NB4 (cell line): ENCODE data around the gene MGMT.

ENCODE experiments used
- DNase-seq: peaks from one replicate; pipeline ENCODE4 v3.0.0; 2010; ENCODE audit warnings: low read depth
- H3K4me3 ChIP-seq: one replicate; pipeline ENCODE4 v1.5.1; 2011; ENCODE audit warnings: mild to moderate bottlenecking, low read depth, low read length, moderate library complexity
- MYC ChIP-seq: IDR thresholded peaks from 2 replicates; pipeline ENCODE4 v1.6.1; 2011; ENCODE audit warnings: low read depth, low read length
- POLR2A ChIP-seq: IDR thresholded peaks from 2 replicates; pipeline ENCODE4 v1.6.1; 2011; ENCODE audit warnings: mild to moderate bottlenecking; ENCODE audit not compliant: insufficient read length; ENCODE audit errors: extremely low read depth
- TF ChIP-seq, protein P1 (sequence below): IDR thresholded peaks from 2 replicates; pipeline ENCODE4 v1.6.1; 2011; ENCODE audit warnings: low read depth, low read length
- TF ChIP-seq, protein P2 (sequence below): IDR thresholded peaks from one replicate; pipeline ENCODE4 v1.5.1; 2012; ENCODE audit warnings: low read depth, low read length

Gene MGMT

DNA sequence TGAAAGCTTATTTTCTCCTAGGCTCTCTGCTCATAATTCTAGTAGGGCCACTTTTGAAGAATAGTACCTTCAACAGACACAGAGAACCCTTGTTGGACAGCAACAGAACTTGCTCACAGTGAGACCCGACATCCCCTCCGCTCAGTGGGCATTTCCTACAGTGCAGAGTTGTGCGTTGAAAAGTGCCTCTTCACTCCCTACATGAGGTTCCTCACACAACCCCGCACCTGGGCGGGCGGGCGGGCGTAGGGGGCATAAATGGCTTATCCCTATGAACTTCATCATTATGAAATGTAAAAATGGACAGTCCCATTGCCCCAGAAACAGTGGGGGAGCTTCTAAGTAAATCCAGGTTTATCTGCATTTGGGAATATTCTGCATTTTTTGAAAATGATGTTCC, 174.9 kb downstream of the MGMT start:
- H3K4me3 ChIP-seq: no peak overlapping the region
- TF ChIP-seq, protein P1, sequence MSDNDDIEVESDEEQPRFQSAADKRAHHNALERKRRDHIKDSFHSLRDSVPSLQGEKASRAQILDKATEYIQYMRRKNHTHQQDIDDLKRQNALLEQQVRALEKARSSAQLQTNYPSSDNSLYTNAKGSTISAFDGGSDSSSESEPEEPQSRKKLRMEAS: no peak
- no peak for TF ChIP-seq MYC
- no peak for TF ChIP-seq POLR2A
- TF ChIP-seq, protein P2, sequence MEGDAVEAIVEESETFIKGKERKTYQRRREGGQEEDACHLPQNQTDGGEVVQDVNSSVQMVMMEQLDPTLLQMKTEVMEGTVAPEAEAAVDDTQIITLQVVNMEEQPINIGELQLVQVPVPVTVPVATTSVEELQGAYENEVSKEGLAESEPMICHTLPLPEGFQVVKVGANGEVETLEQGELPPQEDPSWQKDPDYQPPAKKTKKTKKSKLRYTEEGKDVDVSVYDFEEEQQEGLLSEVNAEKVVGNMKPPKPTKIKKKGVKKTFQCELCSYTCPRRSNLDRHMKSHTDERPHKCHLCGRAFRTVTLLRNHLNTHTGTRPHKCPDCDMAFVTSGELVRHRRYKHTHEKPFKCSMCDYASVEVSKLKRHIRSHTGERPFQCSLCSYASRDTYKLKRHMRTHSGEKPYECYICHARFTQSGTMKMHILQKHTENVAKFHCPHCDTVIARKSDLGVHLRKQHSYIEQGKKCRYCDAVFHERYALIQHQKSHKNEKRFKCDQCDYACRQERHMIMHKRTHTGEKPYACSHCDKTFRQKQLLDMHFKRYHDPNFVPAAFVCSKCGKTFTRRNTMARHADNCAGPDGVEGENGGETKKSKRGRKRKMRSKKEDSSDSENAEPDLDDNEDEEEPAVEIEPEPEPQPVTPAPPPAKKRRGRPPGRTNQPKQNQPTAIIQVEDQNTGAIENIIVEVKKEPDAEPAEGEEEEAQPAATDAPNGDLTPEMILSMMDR: no peak
- peak; percentile 12 for DNase-seq

DNA sequence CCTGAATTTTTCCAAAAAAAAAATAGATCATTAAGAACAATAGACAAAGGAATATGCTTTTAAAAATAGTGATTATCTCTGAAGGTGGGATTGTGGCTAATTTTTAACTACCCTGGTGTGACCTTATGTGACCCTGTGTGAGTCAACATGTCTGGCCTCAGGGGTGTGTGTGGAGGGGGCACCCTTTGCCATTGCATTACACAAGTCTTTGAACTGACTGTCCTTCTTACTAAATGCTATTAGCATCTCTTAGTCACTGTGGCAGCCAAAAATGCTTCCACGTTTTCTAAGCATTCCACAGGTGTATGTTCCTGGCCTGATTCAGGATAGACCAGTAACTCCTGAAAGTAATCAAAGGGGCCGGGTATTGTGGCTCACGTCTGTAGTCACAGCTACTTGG, 175.4 kb downstream of the MGMT start:
- peak; percentile 81 for DNase-seq
- TF ChIP-seq, protein P1: no peak
- no peak for TF ChIP-seq MYC
- no peak for TF ChIP-seq POLR2A
- TF ChIP-seq, protein P2: no peak
- H3K4me3 ChIP-seq: no peak overlapping the region

DNA sequence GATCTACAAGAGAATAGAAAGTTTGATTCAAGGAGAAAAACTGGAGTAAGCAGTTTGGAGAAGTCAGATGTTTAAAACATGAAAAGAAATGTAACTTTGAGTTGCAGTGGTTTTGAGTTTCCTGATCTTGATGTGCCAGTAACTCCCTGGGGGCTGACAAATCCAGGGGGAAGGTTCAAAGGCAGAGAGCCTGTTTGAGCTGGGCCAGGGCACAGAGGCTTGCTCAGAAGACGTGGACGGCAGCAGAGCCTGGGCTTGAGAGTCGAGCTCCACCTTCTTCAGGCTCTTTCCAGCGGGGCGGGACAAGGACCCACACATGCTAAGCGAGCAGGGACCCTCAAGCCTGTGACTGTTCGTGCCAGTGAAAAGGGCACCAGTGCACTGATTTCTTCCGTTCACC, 176.2 kb downstream of the MGMT start:
- H3K4me3 ChIP-seq: no peak overlapping the region
- TF ChIP-seq, protein P2: no peak
- no peak for TF ChIP-seq POLR2A
- no peak for TF ChIP-seq MYC
- TF ChIP-seq, protein P1: no peak
- peak; percentile 77 for DNase-seq

DNA sequence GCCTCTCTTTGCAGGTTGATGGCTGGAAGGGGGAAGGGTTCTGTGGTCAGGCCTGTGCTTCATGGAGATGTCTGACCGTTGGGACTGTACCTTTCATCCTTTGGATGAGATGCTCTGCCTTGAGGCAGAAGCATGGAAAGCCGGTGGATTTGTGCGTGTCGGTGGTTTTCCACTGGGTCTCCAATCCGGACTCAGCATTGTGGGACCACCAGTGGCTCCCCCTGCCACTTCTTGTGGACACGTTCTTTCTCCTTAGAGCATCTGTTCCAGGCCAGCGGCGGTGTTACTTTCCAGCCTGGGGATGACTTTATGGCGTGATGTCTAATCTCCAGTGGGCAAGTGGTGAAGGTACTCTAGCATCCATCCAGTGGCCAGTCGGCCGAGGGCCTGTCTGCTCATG, 178.4 kb downstream of the MGMT start:
- no peak for DNase-seq
- H3K4me3 ChIP-seq: no peak overlapping the region
- TF ChIP-seq POLR2A (no peak), MYC (no peak)
- TF ChIP-seq, protein P1: no peak
- TF ChIP-seq, protein P2: no peak

DNA sequence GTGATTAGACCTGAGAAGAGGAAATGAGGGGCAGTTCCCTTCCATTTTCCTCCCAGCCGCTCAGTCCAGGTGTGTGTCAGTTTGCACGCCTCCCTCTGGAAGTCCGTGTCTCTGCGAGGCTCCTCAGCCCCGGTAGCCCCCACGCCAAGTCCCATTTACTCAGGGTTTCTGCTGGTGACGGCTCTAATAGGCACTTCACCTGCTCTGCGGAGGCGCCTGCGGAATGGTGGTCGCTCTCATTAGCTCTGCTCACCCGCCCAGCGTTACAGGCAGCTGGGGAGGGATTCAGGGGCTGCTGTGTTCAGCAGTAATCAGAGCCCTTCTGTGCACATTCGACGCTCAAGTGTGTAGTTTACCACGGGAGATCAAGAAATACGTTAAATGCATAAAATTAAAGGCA, 179.9 kb downstream of the MGMT start:
- no peak for TF ChIP-seq MYC
- H3K4me3 ChIP-seq: no peak overlapping the region
- no peak for DNase-seq

DNA sequence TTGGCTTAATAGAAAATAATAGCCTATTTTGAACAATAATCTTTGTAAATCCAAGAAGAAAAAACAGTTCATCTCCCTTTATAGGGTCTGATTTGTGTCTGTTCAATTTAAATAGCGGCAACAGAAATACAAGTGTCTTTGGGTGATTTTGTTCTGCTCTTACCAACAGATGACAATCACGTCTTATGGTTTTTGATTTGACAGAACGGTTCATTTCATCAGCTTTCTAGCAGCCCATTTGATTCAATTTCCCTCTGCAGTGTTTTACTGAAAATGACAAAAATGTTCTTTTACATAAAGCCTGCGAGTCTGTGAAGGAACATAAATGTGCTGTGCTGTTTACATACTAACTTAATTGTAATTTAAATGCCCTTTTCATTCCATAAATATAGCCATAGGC, 180.5 kb downstream of the MGMT start:
- TF ChIP-seq, protein P1: no peak
- no peak for TF ChIP-seq POLR2A
- TF ChIP-seq, protein P2: no peak
- DNase-seq: no peak
- H3K4me3 ChIP-seq: no peak overlapping the region
